K562 (cell line): ENCODE data around the gene LIMS1. TPM values are rescaled to one million over a fixed set of nuclear protein-coding genes. Genes with fewer than 3 reads are reported as not detected.
"Not testable (repeated sequence)": the region's sequence is repeated elsewhere in the genome, so short reads cannot be mapped to it uniquely, and the experiment has no call there.

Experiments used
- ATAC-seq: fragments of 200-7000 bp; cut with Tn5 transposase; 3 replicates; pipeline ENCODE4 v1.9.1; 2020; ENCODE audit warnings: moderate library complexity
- BruUV-seq: library from RNA; stranded (reverse); fragments of 400-500 nt; replicated peaks from 2 replicates; lab custom pipeline; 2021; lab: Mats Ljungman, UMichigan
- CTCF ChIA-PET: fragments of 300-600 bp; formaldehyde crosslinking; extraction: SDS; loops from one replicate; lab custom pipeline; 2021; ENCODE audit warnings: low intra/inter-chr PET ratio; lab: Yijun Ruan, JAX
- POLR2A ChIA-PET: fragments of 300-600, 350-650 bp; sonication (Branson Sonifier 250); formaldehyde crosslinking; extraction: SDS; loops from one replicate; lab custom pipeline; 2021; ENCODE audit warnings: antibody characterized with exemption, inconsistent platforms; lab: Yijun Ruan, JAX
- DNase-seq, 4 experiments: peaks; one replicate each; pipeline versions ENCODE4 v3.0.0 to v3.0.0-alpha.2; 2011 to 2018; ENCODE audit warnings: low spot score in 3 of 4, mixed read lengths in 3 of 4; ENCODE audit errors: extremely low read depth in 1 of 4
- FAIRE-seq: peaks from 2 replicates; lab custom pipeline; 2011; peaks lifted over from hg19 to GRCh38; lab: Jason Lieb, UNC
- H2AFZ ChIP-seq: 2 replicates; pipeline ENCODE4 v1.6.0; 2011; ENCODE audit warnings: low read depth, low read length, control low read depth, inconsistent platforms
- H3K27ac ChIP-seq: fragments of 200-600 bp; 3 replicates; pipeline ENCODE4 v1.8.0; 2011; ENCODE audit warnings: low read depth, mild to moderate bottlenecking, control low read depth, inconsistent platforms, low read length, moderate library complexity, mixed read lengths; ENCODE audit errors: extremely low read depth
- H3K27me3 ChIP-seq, 2 experiments: fragments of 300-600 bp in 1 of 2; 2 replicates in 1 of 2; 3 replicates in 1 of 2; pipeline versions ENCODE4 v1.6.0 to v1.8.0; 2011; ENCODE audit warnings: inconsistent platforms in 2 of 2, low read length in 2 of 2, mild to moderate bottlenecking in 1 of 2, mixed read lengths in 1 of 2, moderate library complexity in 1 of 2; ENCODE audit not compliant: control insufficient read depth in 2 of 2, insufficient read depth in 2 of 2
- H3K36me3 ChIP-seq: fragments of 300-600 bp; 3 replicates; pipeline ENCODE4 v1.8.0; 2011; ENCODE audit warnings: mild to moderate bottlenecking, low read length, inconsistent platforms; ENCODE audit not compliant: control insufficient read depth, insufficient read depth
- H3K4me1 ChIP-seq, 2 experiments: fragments of 200-600 bp in 1 of 2; replicated peaks in 1 of 2; 2 replicates in 1 of 2; 3 replicates in 1 of 2; pipeline versions ENCODE4 v1.5.1 to v1.8.0; 2011; ENCODE audit warnings: inconsistent platforms in 2 of 2, low read length in 2 of 2, mild to moderate bottlenecking in 1 of 2, mixed read lengths in 1 of 2, moderate library complexity in 1 of 2; ENCODE audit not compliant: control insufficient read depth in 2 of 2, insufficient read depth in 2 of 2
- H3K4me2 ChIP-seq: 2 replicates; pipeline ENCODE4 v1.6.1; 2011; ENCODE audit warnings: low read length, control low read depth, inconsistent platforms, mixed read lengths; ENCODE audit not compliant: insufficient read depth
- H3K4me3 ChIP-seq: fragments of 200-600 bp; sonication (generic), shearing (Covaris generic); 2 replicates; pipeline ENCODE4 v1.5.1; 2016; ENCODE audit warnings: control low read depth, inconsistent platforms
- H3K79me2 ChIP-seq: fragments of 200-600 bp; 3 replicates; pipeline ENCODE4 v1.8.0; 2011; ENCODE audit warnings: low read length, inconsistent platforms; ENCODE audit not compliant: control insufficient read depth, insufficient read depth
- H3K9ac ChIP-seq, 2 experiments: 2 replicates each; pipeline versions ENCODE4 v1.6.0 to v1.6.1; 2011; ENCODE audit warnings: low read depth in 2 of 2, low read length in 2 of 2, control low read depth in 1 of 2, inconsistent platforms in 1 of 2, mild to moderate bottlenecking in 1 of 2, mixed read lengths in 1 of 2; ENCODE audit not compliant: insufficient read depth in 1 of 2
- H3K9me1 ChIP-seq: one replicate; pipeline ENCODE4 v1.6.0; 2011; ENCODE audit warnings: inconsistent platforms, mild to moderate bottlenecking, low read length, moderate library complexity; ENCODE audit not compliant: control insufficient read depth, insufficient read depth
- H3K9me3 ChIP-seq: replicated peaks from 2 replicates; pipeline ENCODE4 v1.5.1; 2011; ENCODE audit warnings: low read depth, low read length, inconsistent platforms; ENCODE audit not compliant: control insufficient read depth, insufficient read depth
- H4K20me1 ChIP-seq: replicated peaks from 2 replicates; pipeline ENCODE4 v1.6.1; 2011; ENCODE audit warnings: low read length, inconsistent platforms, mixed read lengths; ENCODE audit not compliant: control insufficient read depth, insufficient read depth
- ETS2 ChIP-seq: IDR thresholded peaks from 2 replicates; pipeline ENCODE4 v1.6.1; 2016; ENCODE audit warnings: borderline replicate concordance, missing genetic modification characterization, mild to moderate bottlenecking, moderate library complexity, missing compliant biosample characterization; ENCODE audit not compliant: poor library complexity, severe bottlenecking
- FUS ChIP-seq: fragments of 200-400 bp; formaldehyde crosslinking; optimal IDR thresholded peaks from 2 replicates; pipeline ENCODE3; 2017; ENCODE audit warnings: low read depth, low read length
- ZBTB33 ChIP-seq: sonication (generic); formaldehyde crosslinking; IDR thresholded peaks from 2 replicates; pipeline ENCODE4 v1.8.1; 2023; ENCODE audit warnings: mild to moderate bottlenecking, missing genetic modification reagents
- ZNF263 ChIP-seq: sonication (generic); formaldehyde crosslinking; IDR thresholded peaks from 2 replicates; pipeline ENCODE4 v1.8.0; 2022; ENCODE audit warnings: mild to moderate bottlenecking, missing genetic modification reagents, borderline replicate concordance
- WGBS: fragments of 100-300 bp; shearing (Covaris generic); methylation state at CpG from one replicate; pipeline ENCODE4 v1.1.6; 2016; ENCODE audit warnings: low coverage, mixed read lengths; ENCODE audit not compliant: insufficient coverage; ENCODE audit errors: missing lambda C conversion rate; 5-methylcytosine and 5-hydroxymethylcytosine counted together
- in situ Hi-C: fragments of 300-500 bp; cut with MboI; formaldehyde crosslinking; loops from 4 replicates; pipeline ENCODE4 v1.15.0; 2018; ENCODE audit warnings: inconsistent platforms, mixed read lengths
- intact Hi-C: fragments of 100-400 bp; cut with micrococcal nuclease; formaldehyde crosslinking; loops from 2 replicates; pipeline ENCODE4 v1.14.2; 2022
- polyA plus RNA-seq, 8 experiments: library from polyadenylated mRNA; depleted of rRNA in 4 of 8; stranded (reverse) in 5 of 8; unstranded in 3 of 8; fragments of >200 nt; fragmentation: Nextera tagmentation in 2 of 8; fragmentation: Illumina TruSeq in 1 of 8; extraction: Ambion mirVana in 2 of 8; extraction: Trizol in 1 of 8; gene quantifications; 2 replicates each; pipeline versions ENCODE4 v1.2.1 to v1.2.3, GENCODE V29; 2011 to 2014; ENCODE audit warnings: inconsistent platforms in 1 of 8, missing spikeins in 1 of 8
- total RNA-seq, 7 experiments: library from RNA; depleted of rRNA in 6 of 7; stranded (reverse); fragments of >200 nt in 6 of 7; fragmentation: Illumina TruSeq in 2 of 7; extraction: Trizol in 2 of 7; gene quantifications; 2 replicates each; pipeline versions ENCODE4 v1.2.1 to v1.2.3, GENCODE V29; 2011 to 2021; ENCODE audit warnings: low replicate concordance in 1 of 7
- TF ChIP-seq, protein P1 (sequence below): fragments of 450-650 bp; IDR thresholded peaks from 2 replicates; pipeline ENCODE4 v1.6.1; 2018; ENCODE audit warnings: mild to moderate bottlenecking, low read depth; ENCODE audit not compliant: partially characterized antibody

LIMS1 gene
- total and polyA plus RNA-seq, 9 of the 15 experiments (the other 6 are each of a cell fraction or from before 2014, with no cell fraction given), result 52.8 to 134 (median 81.0) TPM

DNA sequence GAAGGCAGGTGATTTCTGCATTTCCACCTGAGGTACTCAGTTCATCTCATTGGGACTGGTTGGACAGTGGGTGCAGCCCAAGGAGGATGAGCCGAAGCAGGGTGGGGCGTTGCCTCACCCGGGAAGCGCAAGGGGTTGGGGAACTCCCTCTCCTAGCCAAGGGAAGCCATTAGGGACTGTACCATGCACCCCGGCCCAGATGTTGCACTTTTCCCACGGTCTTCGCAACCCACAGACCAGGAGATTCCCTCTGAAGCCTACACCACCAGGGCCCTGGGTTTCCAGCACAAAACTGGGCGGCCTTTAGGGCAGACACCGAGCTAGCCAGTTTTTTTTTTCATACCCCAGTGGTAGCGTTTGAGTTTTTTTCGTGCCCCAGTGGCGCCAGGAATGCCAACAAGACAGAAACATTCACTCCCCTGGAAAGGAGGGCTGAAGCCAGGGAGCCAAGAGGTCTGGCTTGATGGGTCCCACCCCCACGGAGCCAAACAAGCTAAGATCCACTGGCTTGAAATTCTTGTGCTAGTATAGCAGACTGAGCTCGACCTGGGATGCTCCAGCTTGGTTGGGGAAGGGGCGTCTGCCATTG, 109.1 kb downstream of the LIMS1 start:
- Histone ChIP-seq H3K9ac (no peak overlapping the region), H3K4me2 (no peak overlapping the region), H3K79me2 (peaks cover 48% of the 10 kb centered on the region), H3K9me1 (no peaks in the 10 kb centered on the region), H3K9me3 (peaks cover 14% of the 10 kb centered on the region), H3K4me3 (no peak overlapping the region), H2AFZ (no peak overlapping the region), H3K36me3 (peaks cover 5% of the 10 kb centered on the region; the same call in 2 of the 3 replicates), H3K4me1 (peaks cover 3 to 19% of the 10 kb centered on the region in 2 experiments), H3K27me3 (no peaks in the 10 kb centered on the region), H3K27ac (no peak overlapping the region), H4K20me1 (no peaks in the 10 kb centered on the region)
- BruUV-seq, result no TSS peak
- FAIRE-seq (no peak), ATAC-seq (no peak), DNase-seq (no peak)
- 95% methylated on average over 12 of the region's 15 CpGs for WGBS
- TF ChIP-seq ZBTB33 (peak; percentile 50; the same call in 1 of the 2 replicates), ZNF263 (CRISPR knock-in tag) (no peak), FUS (no peak), ETS2 (tag) (no peak)
- TF ChIP-seq, protein P1, sequence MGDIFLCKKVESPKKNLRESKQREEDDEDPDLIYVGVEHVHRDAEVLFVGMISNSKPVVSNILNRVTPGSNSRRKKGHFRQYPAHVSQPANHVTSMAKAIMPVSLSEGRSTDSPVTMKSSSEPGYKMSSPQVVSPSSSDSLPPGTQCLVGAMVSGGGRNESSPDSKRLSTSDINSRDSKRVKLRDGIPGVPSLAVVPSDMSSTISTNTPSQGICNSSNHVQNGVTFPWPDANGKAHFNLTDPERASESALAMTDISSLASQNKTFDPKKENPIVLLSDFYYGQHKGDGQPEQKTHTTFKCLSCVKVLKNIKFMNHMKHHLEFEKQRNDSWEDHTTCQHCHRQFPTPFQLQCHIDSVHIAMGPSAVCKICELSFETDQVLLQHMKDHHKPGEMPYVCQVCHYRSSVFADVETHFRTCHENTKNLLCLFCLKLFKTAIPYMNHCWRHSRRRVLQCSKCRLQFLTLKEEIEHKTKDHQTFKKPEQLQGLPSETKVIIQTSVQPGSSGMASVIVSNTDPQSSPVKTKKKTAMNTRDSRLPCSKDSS, result no peak
- ChIA-PET CTCF (no interaction called here), POLR2A (no interaction called here)
- intact Hi-C loops (no loop called here), in situ Hi-C loops (no loop called here)

- 81% methylated on average over 4 of the region's 4 CpGs for WGBS
- peaks cover under 1 to 19% of the 10 kb centered on the region in 2 experiments for H3K4me1 ChIP-seq
- peaks cover 43% of the 10 kb centered on the region for H3K79me2 ChIP-seq
- H3K4me3 ChIP-seq, H2AFZ ChIP-seq, DNase-seq, H3K27me3 ChIP-seq, H3K9ac ChIP-seq, H4K20me1 ChIP-seq, POLR2A ChIA-PET, ATAC-seq, H3K9me1 ChIP-seq, BruUV-seq, intact Hi-C loops, CTCF ChIA-PET, H3K27ac ChIP-seq, in situ Hi-C loops, FAIRE-seq, H3K4me2 ChIP-seq, H3K36me3 ChIP-seq: not testable (repeated sequence)
- peaks cover 14% of the 10 kb centered on the region for H3K9me3 ChIP-seq
Observed at GRCh38 chr2:108643862-108644261, 109.6 kb downstream of the LIMS1 start.
